SK-N-SH (cell line): ENCODE data around the gene KIF3B. TPM values are rescaled to one million over a fixed set of nuclear protein-coding genes. Genes with fewer than 3 reads are reported as not detected.

Experiments
- CTCF ChIA-PET: fragments of 300-600, 350-600 bp; formaldehyde crosslinking; extraction: SDS; loops from one replicate; lab custom pipeline; 2021; lab: Yijun Ruan, JAX
- POLR2A ChIA-PET: fragments of 350-600 bp; sonication (Branson Sonifier 250); formaldehyde crosslinking; extraction: SDS; loops from one replicate; lab custom pipeline; 2020; ENCODE audit warnings: antibody characterized with exemption, inconsistent platforms; lab: Yijun Ruan, JAX
- DNase-seq: peaks from one replicate; pipeline ENCODE4 v3.0.0; 2012
- H2AFZ ChIP-seq: fragments of 200-600 bp; sonication (generic); 2 replicates; pipeline ENCODE4 v1.8.1; 2016; ENCODE audit warnings: antibody characterized with exemption, mild to moderate bottlenecking, low read depth
- H3F3A ChIP-seq: fragments of 200-600 bp; sonication (generic); replicated peaks from 2 replicates; pipeline ENCODE3; 2016; ENCODE audit warnings: antibody characterized with exemption, mild to moderate bottlenecking; ENCODE audit not compliant: insufficient read depth
- H3K27ac ChIP-seq, 2 experiments: fragments of 200-500 bp in 1 of 2; fragments of 200-600 bp in 1 of 2; sonication (Bioruptor generic) in 1 of 2; sonication (generic), shearing (Covaris generic) in 1 of 2; 2 replicates each; pipeline versions ENCODE4 v1.5.1 to v1.6.1; 2014 to 2016; ENCODE audit warnings: low read depth in 2 of 2, inconsistent platforms in 1 of 2, low read length in 1 of 2, mild to moderate bottlenecking in 1 of 2, mixed read lengths in 1 of 2
- H3K27me3 ChIP-seq: fragments of 200-600 bp; sonication (generic), shearing (Covaris generic); 2 replicates; pipeline ENCODE4 v1.6.1; 2016; ENCODE audit warnings: mixed run types; ENCODE audit not compliant: insufficient read depth
- H3K36me3 ChIP-seq, 2 experiments: fragments of 200-500 bp in 1 of 2; fragments of 200-600 bp in 1 of 2; sonication (Bioruptor generic) in 1 of 2; sonication (generic) in 1 of 2; replicated peaks in 1 of 2; 2 replicates each; pipeline versions ENCODE3 to v1.5.1; 2014 to 2016; ENCODE audit warnings: low read length in 1 of 2, mild to moderate bottlenecking in 1 of 2; ENCODE audit not compliant: insufficient read depth in 2 of 2, control insufficient read depth in 1 of 2
- H3K4me1 ChIP-seq, 2 experiments: fragments of 200-500 bp in 1 of 2; fragments of 200-600 bp in 1 of 2; sonication (Bioruptor generic) in 1 of 2; sonication (generic), shearing (Covaris generic) in 1 of 2; 2 replicates each; pipeline versions ENCODE4 v1.5.1 to v1.6.1; 2014 to 2016; ENCODE audit warnings: low read depth in 1 of 2, low read length in 1 of 2, mixed run types in 1 of 2; ENCODE audit not compliant: insufficient read depth in 2 of 2, control insufficient read depth in 1 of 2
- H3K4me2 ChIP-seq: fragments of 200-600 bp; sonication (generic), shearing (Covaris generic); 2 replicates; pipeline ENCODE4 v1.6.1; 2017; ENCODE audit warnings: mixed run types
- H3K4me3 ChIP-seq, 2 experiments: fragments of 200-500 bp in 1 of 2; fragments of 200-600 bp in 1 of 2; sonication (Bioruptor generic) in 1 of 2; sonication (generic), shearing (Covaris generic) in 1 of 2; 2 replicates each; pipeline versions ENCODE4 v1.5.1 to v1.8.1; 2014 to 2016; ENCODE audit warnings: low read depth in 2 of 2, inconsistent platforms in 1 of 2, low read length in 1 of 2, mild to moderate bottlenecking in 1 of 2, mixed read lengths in 1 of 2, moderate library complexity in 1 of 2
- H3K79me2 ChIP-seq: fragments of 200-600 bp; sonication (generic); 2 replicates; pipeline ENCODE4 v1.8.1; 2017; ENCODE audit warnings: mild to moderate bottlenecking; ENCODE audit not compliant: insufficient read depth
- H3K9ac ChIP-seq: fragments of 200-600 bp; sonication (generic); 2 replicates; pipeline ENCODE4 v1.6.1; 2017; ENCODE audit warnings: mixed run types
- H3K9me2 ChIP-seq: fragments of 200-600 bp; sonication (generic); 2 replicates; pipeline ENCODE4 v1.6.1; 2017; ENCODE audit warnings: mixed run types
- H3K9me3 ChIP-seq: fragments of 200-600 bp; sonication (generic); 2 replicates; pipeline ENCODE4 v1.6.1; 2017; ENCODE audit warnings: mixed run types, mild to moderate bottlenecking, moderate library complexity
- H4K20me1 ChIP-seq: fragments of 200-600 bp; sonication (generic); 2 replicates; pipeline ENCODE4 v1.6.1; 2017; ENCODE audit warnings: mild to moderate bottlenecking, mixed run types; ENCODE audit not compliant: insufficient read depth
- CTCF ChIP-seq: fragments of 200-600 bp; sonication (generic); IDR thresholded peaks from 2 replicates; pipeline ENCODE4 v1.6.1; 2017; ENCODE audit warnings: antibody characterized with exemption, mild to moderate bottlenecking, moderate library complexity
- EP300 ChIP-seq, 2 experiments: IDR thresholded peaks; 2 replicates each; pipeline versions ENCODE4 v1.4.0 to v1.6.1; 2012; ENCODE audit warnings: borderline replicate concordance in 1 of 2, low read depth in 1 of 2, low read length in 1 of 2
- EZH2phosphoT487 ChIP-seq: fragments of 200-600 bp; sonication (generic); IDR thresholded peaks from 2 replicates; pipeline ENCODE4 v1.6.1; 2017; ENCODE audit warnings: low read depth, mixed run types, mild to moderate bottlenecking, antibody characterized with exemption, moderate library complexity, borderline replicate concordance
- FOSL2 ChIP-seq: IDR thresholded peaks from 2 replicates; pipeline ENCODE4 v1.4.0; 2012; ENCODE audit warnings: low read depth, mild to moderate bottlenecking, moderate library complexity, borderline replicate concordance
- FOXJ3 ChIP-seq: sonication (generic); formaldehyde crosslinking; IDR thresholded peaks from 2 replicates; pipeline ENCODE4 v1.5.1; 2020; ENCODE audit warnings: mild to moderate bottlenecking, missing genetic modification reagents
- GATA2 ChIP-seq: sonication (generic); formaldehyde crosslinking; IDR thresholded peaks from 2 replicates; pipeline ENCODE4 v1.5.0; 2020; ENCODE audit warnings: mild to moderate bottlenecking, missing genetic modification reagents
- IRF3 ChIP-seq: fragments of 150-350 bp; IDR thresholded peaks from 2 replicates; pipeline ENCODE4 v1.6.1; 2016; ENCODE audit warnings: mild to moderate bottlenecking, low read depth, low read length
- JUND ChIP-seq: IDR thresholded peaks from 2 replicates; pipeline ENCODE4 v1.4.0; 2012
- MAX ChIP-seq: IDR thresholded peaks from 2 replicates; pipeline ENCODE4 v1.4.0; 2012; ENCODE audit warnings: low read depth
- MEF2A ChIP-seq: IDR thresholded peaks from 2 replicates; pipeline ENCODE4 v1.4.0; 2012; ENCODE audit warnings: low read depth, borderline replicate concordance
- NRF1 ChIP-seq: IDR thresholded peaks from 2 replicates; pipeline ENCODE4 v1.6.1; 2012; ENCODE audit warnings: low read depth, mild to moderate bottlenecking, low read length
- PBX3 ChIP-seq: IDR thresholded peaks from 2 replicates; pipeline ENCODE4; 2012
- SIN3A ChIP-seq: IDR thresholded peaks from 2 replicates; pipeline ENCODE4 v1.6.1; 2012; ENCODE audit warnings: low read depth, mild to moderate bottlenecking, low read length, moderate library complexity, borderline replicate concordance
- SMC3 ChIP-seq: IDR thresholded peaks from 2 replicates; pipeline ENCODE4 v1.6.1; 2012; ENCODE audit warnings: low read depth, low read length, improper control_type of control experiment
- TEAD4 ChIP-seq: IDR thresholded peaks from 2 replicates; pipeline ENCODE4 v1.4.0; 2012; ENCODE audit warnings: mild to moderate bottlenecking, borderline replicate concordance; ENCODE audit not compliant: insufficient read depth
- USF1 ChIP-seq: IDR thresholded peaks from 2 replicates; pipeline ENCODE4 v1.4.0; 2012; ENCODE audit warnings: low read depth, borderline replicate concordance
- ZBTB33 ChIP-seq: IDR thresholded peaks from 2 replicates; pipeline ENCODE4 v1.4.0; 2012; ENCODE audit warnings: low read depth, borderline replicate concordance
- WGBS: methylation state at CpG from one replicate; pipeline ENCODE4 v1.1.6; 2017; ENCODE audit warnings: low lambda C conversion rate; 5-methylcytosine and 5-hydroxymethylcytosine counted together
- polyA plus RNA-seq, 3 experiments: library from polyadenylated mRNA; depleted of rRNA; stranded (reverse); fragments of >200 nt; gene quantifications; 2 replicates each; pipeline ENCODE4 v1.2.3, GENCODE V29; 2012

KIF3B gene
- polyA plus RNA-seq, 1 of the 3 experiments (the other 2 are of a cell fraction) = 18.6 TPM

GRCh38 chr20:32343439-32343838 lies 66.0 kb downstream of the KIF3B start (continued):
- TF ChIP-seq SMC3 = no peak
- no peak for TF ChIP-seq FOXJ3 (CRISPR knock-in tag)
- no peak for TF ChIP-seq PBX3
- no peak for TF ChIP-seq FOSL2
- TF ChIP-seq NRF1 = no peak
- no peak for TF ChIP-seq CTCF
- TF ChIP-seq, all 33 proteins: peak for 0

- Histone ChIP-seq H3K4me1 (no peaks in the 10 kb centered on the region), H4K20me1 (no peaks in the 10 kb centered on the region), H3K4me3 (no peak overlapping the region), H3F3A (no peaks in the 10 kb centered on the region), H3K9me3 (no peaks in the 10 kb centered on the region), H3K36me3 (no peaks in the 10 kb centered on the region), H3K9ac (no peak overlapping the region), H3K79me2 (no peaks in the 10 kb centered on the region), H2AFZ (no peak overlapping the region), H3K9me2 (no peaks in the 10 kb centered on the region), H3K27me3 (no peaks in the 10 kb centered on the region), H3K4me2 (no peak overlapping the region), H3K27ac (no peak overlapping the region)
- 62% methylated on average over 7 of the region's 7 CpGs for WGBS
- no peak for DNase-seq
- ChIA-PET POLR2A (interaction anchor here (0.6 kb wide), 1 partner anchor 13 kb away, joined by 3 read pairs; no protein-coding TSS in a partner anchor), CTCF (interaction anchor here (0.7 to 1.1 kb wide), 2 partner anchors 8 to 111 kb away, joined by 3 read pairs; no protein-coding TSS in a partner anchor)
- TF ChIP-seq SIN3A = no peak
- no peak for TF ChIP-seq USF1
- TF ChIP-seq MEF2A = no peak
- TF ChIP-seq ZBTB33 = no peak
- no peak for TF ChIP-seq GATA2 (CRISPR knock-in tag)
- TF ChIP-seq EP300 (IDR thresholded peaks at IDR 0.05; ENCODE audit: borderline replicate concordance in 1 of 2, low read depth in 1 of 2, low read length in 1 of 2) = no peak
- no peak for TF ChIP-seq EZH2phosphoT487
- no peak for TF ChIP-seq CTCF
- no peak for TF ChIP-seq IRF3
- no peak for TF ChIP-seq TEAD4
- no peak for TF ChIP-seq NRF1
- TF ChIP-seq FOSL2 = no peak
- TF ChIP-seq JUND = no peak
- no peak for TF ChIP-seq MAX
These were observed 67.5 kb downstream of the KIF3B start for GRCh38 chr20:32344835-32345506.
